HG02588 (cell line): Measurements from ENCODE around the gene CEP20.
"Not testable (repeated sequence)": the region's sequence is repeated elsewhere in the genome, so short reads cannot be mapped to it uniquely, and the experiment has no call there.

Experiments used
- ATAC-seq: cut with Tn5 transposase; IDR thresholded peaks from one replicate; pipeline ENCODE4 v1.9.1; 2021; ENCODE audit warnings: mild to moderate bottlenecking, moderate library complexity; ENCODE audit not compliant: unreplicated experiment

CEP20 gene

GRCh38 chr16:15861996-15862395 lies 26.4 kb downstream of the CEP20 start:
- no peak for ATAC-seq

- no peak for ATAC-seq
These were observed 29.3 kb downstream of the CEP20 start for GRCh38 chr16:15858921-15859668.

- no peak for ATAC-seq
These were observed 30.5 kb downstream of the CEP20 start for GRCh38 chr16:15857724-15858560.

GRCh38 chr16:15856901-15857698 lies 31.3 kb downstream of the CEP20 start, which contains the start of gene MYH11:
MYH11 (minus strand) TSS chr16:15857028; CDS start chr16:15838252, 18,776 bp downstream.
- no peak for ATAC-seq

DNA sequence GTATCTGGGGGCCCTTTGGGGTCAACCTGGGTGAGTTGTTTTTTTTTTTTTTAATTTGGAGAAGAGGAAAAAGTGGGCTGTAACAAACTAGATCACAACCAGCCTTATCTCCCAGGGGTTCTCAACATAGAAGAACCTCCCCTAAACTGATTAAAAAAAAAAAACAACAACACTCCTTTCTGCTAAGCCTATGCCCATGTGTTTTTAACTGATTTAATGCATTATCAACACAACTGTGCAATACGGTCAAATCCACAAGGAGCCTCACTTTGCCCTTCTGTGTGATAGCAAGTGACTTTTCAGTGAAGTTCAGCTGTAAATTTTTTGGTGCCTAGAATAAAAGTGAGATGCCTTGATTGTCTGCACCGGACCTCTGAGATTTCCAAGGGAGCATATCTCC lies 32.2 kb downstream of the CEP20 start:
- no peak for ATAC-seq

DNA sequence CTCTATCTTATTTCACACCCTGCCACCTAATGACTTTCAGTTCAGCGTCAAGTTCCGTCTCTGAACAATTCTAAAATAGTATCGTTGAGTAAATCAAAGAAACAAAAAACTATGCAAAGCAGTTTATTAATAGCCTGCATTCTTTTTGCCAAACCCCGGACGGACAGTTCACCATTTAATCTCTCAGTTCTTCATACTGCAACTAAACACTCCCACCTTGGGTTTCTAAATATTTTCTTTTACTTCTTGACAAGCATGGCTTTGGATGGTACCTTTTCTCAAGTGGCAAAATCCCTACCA lies 32.7 kb downstream of the CEP20 start:
- peak; percentile 65 for ATAC-seq

- no peak for ATAC-seq
These were observed 33.3 kb downstream of the CEP20 start for GRCh38 chr16:15854906-15855703.

DNA sequence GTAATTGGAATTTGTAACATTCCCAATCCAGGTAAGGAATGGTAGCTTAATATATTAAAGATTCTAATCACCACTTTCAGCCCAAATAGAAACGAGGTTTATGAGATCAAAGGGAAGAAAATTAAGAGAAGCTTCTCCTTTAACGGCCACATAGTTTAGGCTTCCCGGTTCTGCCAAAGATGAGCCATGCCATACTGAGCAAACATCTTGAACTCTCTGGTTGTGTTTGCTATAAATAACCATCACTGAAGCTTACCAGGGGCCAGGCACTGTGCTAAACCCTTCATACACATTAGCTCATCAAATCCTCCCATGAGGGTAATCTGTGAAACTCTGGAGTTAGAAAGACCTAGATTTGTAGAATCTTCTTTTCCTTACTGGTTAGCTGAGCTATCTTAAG lies 34.3 kb downstream of the CEP20 start:
- no peak for ATAC-seq

DNA sequence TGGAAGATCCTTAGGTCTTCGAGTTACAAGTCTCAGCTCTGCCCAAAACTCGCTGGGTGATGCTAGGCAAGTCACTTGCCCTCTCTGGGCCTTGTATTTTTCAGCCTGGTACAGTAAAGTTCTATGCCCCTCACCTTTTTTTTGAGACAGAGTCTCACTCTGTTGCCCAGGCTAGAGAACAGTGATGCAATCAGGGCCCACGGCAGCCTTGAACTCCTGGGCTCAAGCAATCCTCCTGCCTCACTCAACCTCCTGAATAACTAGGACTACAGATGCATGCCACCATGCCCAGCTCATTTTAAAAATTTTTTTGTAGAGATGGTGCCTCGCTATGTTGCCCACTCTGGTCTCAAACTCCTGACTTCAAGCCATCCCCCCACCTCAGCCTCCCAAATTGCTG lies 35.4 kb downstream of the CEP20 start:
- no peak for ATAC-seq

GRCh38 chr16:15850555-15850954 lies 37.8 kb downstream of the CEP20 start:
- not testable (repeated sequence) for ATAC-seq

DNA sequence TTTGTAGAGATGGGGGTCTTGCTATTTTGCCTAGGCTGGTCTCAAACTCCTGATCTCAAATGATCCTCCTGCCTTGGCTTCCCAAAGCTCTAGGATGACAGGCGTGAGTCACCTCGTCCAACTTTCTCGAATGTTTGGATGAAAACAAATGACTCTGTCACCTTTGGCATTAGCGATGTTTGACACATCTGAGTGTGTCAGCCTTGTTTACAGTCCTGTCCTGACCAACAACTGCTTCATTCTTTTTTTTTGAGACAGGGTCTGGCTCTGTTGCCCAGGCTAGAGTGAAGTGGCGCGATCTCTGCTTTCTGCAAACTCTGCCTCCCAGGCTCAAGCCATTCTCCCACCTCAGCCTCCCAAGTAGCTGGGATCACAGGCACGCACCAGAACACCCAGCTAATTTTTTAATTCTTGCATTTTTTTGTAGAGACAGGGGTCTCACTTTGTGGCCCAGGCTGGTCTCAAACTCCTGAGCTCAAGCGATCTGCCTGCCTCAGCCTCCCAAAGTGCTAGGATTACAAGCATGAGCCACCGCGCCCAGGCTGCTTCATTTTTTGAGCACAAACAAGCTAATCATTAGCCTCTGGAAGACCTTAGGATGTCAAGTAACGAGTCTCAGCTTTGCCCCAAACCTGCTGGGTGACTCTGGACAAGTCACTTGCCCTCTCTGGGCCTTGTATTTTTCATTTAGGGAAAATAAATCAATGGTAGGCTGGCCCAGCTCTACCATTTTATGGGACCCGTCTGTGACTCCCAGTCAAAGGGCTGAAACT lies 39.0 kb downstream of the CEP20 start:
- ATAC-seq, result no peak

DNA sequence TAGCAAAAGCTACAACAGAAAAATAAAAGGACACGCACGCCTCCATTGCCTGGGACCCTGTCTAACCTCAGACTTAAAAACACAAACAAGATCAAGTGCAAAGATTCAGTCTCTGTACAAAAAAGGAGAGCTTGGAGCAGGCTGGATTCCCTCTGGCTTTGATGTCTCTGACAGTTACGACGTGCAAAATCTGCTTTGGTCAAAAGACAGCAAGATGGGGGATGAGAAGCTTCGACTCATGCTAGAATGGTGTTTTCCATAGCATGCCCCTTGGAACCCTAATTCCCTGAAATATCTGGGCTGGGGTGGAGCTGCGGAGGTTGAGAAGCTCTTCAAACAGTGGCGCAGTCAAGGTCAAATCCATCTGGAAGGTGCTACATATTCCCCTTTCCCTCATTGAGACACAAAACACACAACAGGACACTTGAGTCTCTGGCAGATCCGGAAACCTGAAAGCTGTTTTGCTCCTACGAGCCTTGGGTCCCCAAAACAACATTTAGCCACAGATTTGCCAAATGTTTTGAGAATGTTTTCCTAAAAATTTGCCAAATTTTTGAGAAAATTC lies 40.7 kb downstream of the CEP20 start:
- no peak for ATAC-seq

DNA sequence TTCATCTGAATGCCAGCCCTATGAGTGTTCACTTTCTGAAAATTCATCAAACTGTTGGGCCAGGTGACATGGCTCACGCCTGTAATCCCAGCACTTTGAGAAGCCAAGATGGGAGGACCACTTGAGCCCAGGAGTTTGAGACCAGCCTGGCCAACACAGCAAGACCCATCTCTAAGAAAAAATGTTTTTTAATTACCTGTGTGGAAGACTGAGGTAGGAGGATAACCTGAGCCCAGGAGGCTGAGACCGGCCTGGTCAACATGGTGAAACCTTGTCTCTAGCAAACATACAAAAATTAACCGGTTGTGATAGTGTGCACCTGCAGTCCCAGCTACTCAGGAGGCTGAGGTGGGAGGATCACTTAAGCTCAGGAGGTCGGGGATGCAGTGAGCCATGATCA lies 41.9 kb downstream of the CEP20 start:
- ATAC-seq, result no peak

GRCh38 chr16:15843635-15844279 lies 44.6 kb downstream of the CEP20 start:
- no peak for ATAC-seq

DNA sequence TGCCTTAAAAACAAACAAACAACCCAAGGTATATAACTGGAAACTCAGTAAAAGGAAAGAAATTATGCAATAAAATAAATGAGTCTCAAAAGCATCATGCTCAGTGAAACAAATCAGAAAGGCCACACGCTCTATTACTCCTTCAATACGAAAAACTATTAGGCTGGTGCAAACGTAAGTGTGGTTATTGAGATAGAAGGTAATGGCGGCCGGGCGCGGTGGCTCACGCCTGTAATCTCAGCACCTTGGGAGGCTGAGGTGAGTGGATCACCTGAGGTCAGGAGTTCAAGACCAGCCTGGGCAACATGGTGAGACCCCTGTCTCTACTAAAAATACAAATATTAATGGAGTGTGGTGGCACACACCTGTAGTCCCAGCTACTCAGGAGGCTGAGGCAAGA lies 49.2 kb downstream of the CEP20 start:
- ATAC-seq, result not testable (repeated sequence)

DNA sequence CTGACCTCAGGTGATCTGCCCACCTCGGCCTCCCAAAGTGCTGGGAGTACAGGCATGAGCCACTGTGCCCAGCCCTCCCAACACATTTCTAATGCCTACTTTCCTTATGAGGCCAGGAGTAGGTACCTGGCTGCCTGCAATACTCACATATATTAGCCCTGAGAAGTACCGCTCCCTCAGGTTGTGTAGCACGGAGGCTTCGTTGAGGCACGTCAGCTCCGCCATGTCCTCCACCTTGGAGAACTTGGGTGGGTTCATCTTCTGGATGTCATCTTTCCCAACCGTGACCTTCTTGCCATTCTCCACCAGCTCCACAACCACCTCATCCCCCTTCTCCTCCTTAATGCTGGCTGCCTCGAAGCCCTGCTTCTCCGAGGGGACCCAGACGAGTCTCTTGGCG lies 50.6 kb downstream of the CEP20 start:
- no peak for ATAC-seq

GRCh38 chr16:15836965-15837611 lies 51.3 kb downstream of the CEP20 start:
- no peak for ATAC-seq

GRCh38 chr16:15836074-15836473 lies 52.3 kb downstream of the CEP20 start:
- ATAC-seq, result no peak
